Measurements from ENCODE around the gene CYYR1. TPM values are rescaled to one million over a fixed set of nuclear protein-coding genes. Genes with fewer than 3 reads are reported as not detected.

CYYR1 gene
- polyA plus RNA-seq, 4 donors: 0.67 to 11.9 (median 3.4) TPM

DNA sequence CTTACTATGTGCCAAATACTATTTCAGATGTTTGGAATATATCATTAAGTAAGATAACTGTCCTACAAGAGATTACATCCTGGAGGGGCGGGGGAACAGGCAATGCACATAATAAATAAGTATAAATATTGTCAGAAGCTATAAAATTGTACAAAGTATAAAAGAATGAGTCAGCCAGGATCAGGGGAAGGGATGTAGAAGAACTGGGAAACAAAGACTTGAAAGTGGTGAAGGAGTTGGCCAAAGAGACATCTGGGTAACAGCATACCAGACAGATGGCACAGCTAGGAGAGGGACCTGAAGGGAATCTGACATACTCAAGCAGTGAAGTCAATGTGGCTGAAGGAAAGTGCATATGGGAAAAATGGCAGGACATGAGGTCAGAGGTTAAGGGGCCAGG is 53.9 kb downstream of the CYYR1 start:
- no peaks in the 10 kb centered on the region for H3K36me3 ChIP-seq (ENCODE audit: control insufficient read depth in 3 of 3, insufficient read depth in 2 of 3, low read depth in 1 of 3, low read length in 3 of 3)
- DNase-seq (no peak), FAIRE-seq (no peak)
- no peaks in the 10 kb centered on the region for H3K9me3 ChIP-seq (ENCODE audit: control insufficient read depth in 2 of 2, insufficient read depth in 1 of 2, low read depth in 1 of 2, low read length in 1 of 2)
- H3K4me1 ChIP-seq (ENCODE audit: control insufficient read depth in 3 of 3, insufficient read depth in 2 of 3, low read depth in 1 of 3, low read length in 2 of 3): no peaks in the 10 kb centered on the region
- H3K27me3 ChIP-seq (ENCODE audit: control insufficient read depth in 3 of 3, insufficient read depth in 3 of 3, low read length in 3 of 3): no peaks in the 10 kb centered on the region
- no peak overlapping the region for H3K27ac ChIP-seq (ENCODE audit: low read depth in 1 of 3, low read length in 2 of 3)
- 44 to 78% (median 70%) methylated on average over 1 of the region's 1 CpG for WGBS, 3 donors
- no peak overlapping the region for H3K4me3 ChIP-seq (ENCODE audit: low read depth in 1 of 3, low read length in 3 of 3)

DNA sequence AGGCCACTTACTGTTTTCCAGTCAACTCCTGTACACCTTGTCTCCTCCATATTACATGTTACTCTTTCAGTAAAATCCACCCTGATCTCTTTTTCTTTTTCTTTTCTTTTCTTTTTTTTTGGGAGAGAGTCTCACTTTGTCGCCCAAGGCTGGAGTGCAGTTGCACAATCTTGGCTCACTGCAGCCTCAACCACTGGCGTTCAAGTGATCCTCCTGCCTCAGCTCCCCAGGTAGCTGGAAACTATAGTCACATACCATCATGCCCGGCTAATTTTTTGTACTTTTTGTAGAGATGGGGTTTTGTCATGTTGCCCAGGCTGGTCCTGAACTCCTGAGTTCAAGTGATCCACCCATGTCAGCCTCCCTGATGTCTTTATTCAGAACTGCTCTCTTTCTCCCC is 57.8 kb downstream of the CYYR1 start:
- Histone ChIP-seq H3K27ac (ENCODE audit: low read depth in 1 of 3, low read length in 2 of 3) (no peak overlapping the region), H3K36me3 (ENCODE audit: control insufficient read depth in 3 of 3, insufficient read depth in 2 of 3, low read depth in 1 of 3, low read length in 3 of 3) (no peaks in the 10 kb centered on the region), H3K4me1 (ENCODE audit: control insufficient read depth in 3 of 3, insufficient read depth in 2 of 3, low read depth in 1 of 3, low read length in 2 of 3) (no peaks in the 10 kb centered on the region), H3K4me3 (ENCODE audit: low read depth in 1 of 3, low read length in 3 of 3) (no peak overlapping the region), H3K9me3 (ENCODE audit: control insufficient read depth in 2 of 2, insufficient read depth in 1 of 2, low read depth in 1 of 2, low read length in 1 of 2) (no peaks in the 10 kb centered on the region), H3K27me3 (ENCODE audit: control insufficient read depth in 3 of 3, insufficient read depth in 3 of 3, low read length in 3 of 3) (no peaks in the 10 kb centered on the region)
- 55 to 60% (median 56%) methylated on average over 3 of the region's 3 CpGs for WGBS, 3 donors
- FAIRE-seq (no peak), DNase-seq (no peak)

GRCh38 chr21:26513212-26513611 is 59.9 kb downstream of the CYYR1 start:
- H3K4me3 ChIP-seq (ENCODE audit: low read depth in 1 of 3, low read length in 3 of 3): no peak overlapping the region
- H3K4me1 ChIP-seq (ENCODE audit: control insufficient read depth in 3 of 3, insufficient read depth in 2 of 3, low read depth in 1 of 3, low read length in 2 of 3): no peaks in the 10 kb centered on the region
- H3K9me3 ChIP-seq (ENCODE audit: control insufficient read depth in 2 of 2, insufficient read depth in 1 of 2, low read depth in 1 of 2, low read length in 1 of 2): no peaks in the 10 kb centered on the region
- no peak for DNase-seq
- 85 to 92% (median 86%) methylated on average over 1 of the region's 1 CpG for WGBS, 3 donors
- no peaks in the 10 kb centered on the region for H3K36me3 ChIP-seq (ENCODE audit: control insufficient read depth in 3 of 3, insufficient read depth in 2 of 3, low read depth in 1 of 3, low read length in 3 of 3)
- H3K27me3 ChIP-seq (ENCODE audit: control insufficient read depth in 3 of 3, insufficient read depth in 3 of 3, low read length in 3 of 3): no peaks in the 10 kb centered on the region
- no peak for FAIRE-seq
- H3K27ac ChIP-seq (ENCODE audit: low read depth in 1 of 3, low read length in 2 of 3): no peak overlapping the region

GRCh38 chr21:26512664-26513063 is 60.4 kb downstream of the CYYR1 start:
- Histone ChIP-seq H3K36me3 (ENCODE audit: control insufficient read depth in 3 of 3, insufficient read depth in 2 of 3, low read depth in 1 of 3, low read length in 3 of 3) (no peaks in the 10 kb centered on the region), H3K27ac (ENCODE audit: low read depth in 1 of 3, low read length in 2 of 3) (no peak overlapping the region), H3K4me1 (ENCODE audit: control insufficient read depth in 3 of 3, insufficient read depth in 2 of 3, low read depth in 1 of 3, low read length in 2 of 3) (no peaks in the 10 kb centered on the region), H3K9me3 (ENCODE audit: control insufficient read depth in 2 of 2, insufficient read depth in 1 of 2, low read depth in 1 of 2, low read length in 1 of 2) (no peaks in the 10 kb centered on the region), H3K27me3 (ENCODE audit: control insufficient read depth in 3 of 3, insufficient read depth in 3 of 3, low read length in 3 of 3) (no peaks in the 10 kb centered on the region), H3K4me3 (ENCODE audit: low read depth in 1 of 3, low read length in 3 of 3) (no peak overlapping the region)
- DNase-seq (no peak), FAIRE-seq (no peak)
- 53 to 76% (median 71%) methylated on average over 5 of the region's 5 CpGs for WGBS, 3 donors

GRCh38 chr21:26508903-26509302 is 64.2 kb downstream of the CYYR1 start:
- Histone ChIP-seq H3K27me3 (ENCODE audit: control insufficient read depth in 3 of 3, insufficient read depth in 3 of 3, low read length in 3 of 3) (no peaks in the 10 kb centered on the region), H3K36me3 (ENCODE audit: control insufficient read depth in 3 of 3, insufficient read depth in 2 of 3, low read depth in 1 of 3, low read length in 3 of 3) (no peaks in the 10 kb centered on the region), H3K9me3 (ENCODE audit: control insufficient read depth in 2 of 2, insufficient read depth in 1 of 2, low read depth in 1 of 2, low read length in 1 of 2) (no peaks in the 10 kb centered on the region), H3K27ac (ENCODE audit: low read depth in 1 of 3, low read length in 2 of 3) (no peak overlapping the region), H3K4me1 (ENCODE audit: control insufficient read depth in 3 of 3, insufficient read depth in 2 of 3, low read depth in 1 of 3, low read length in 2 of 3) (no peaks in the 10 kb centered on the region), H3K4me3 (ENCODE audit: low read depth in 1 of 3, low read length in 3 of 3) (no peak overlapping the region)
- 50 to 70% (median 50%) methylated on average over 2 of the region's 2 CpGs for WGBS, 3 donors
- DNase-seq: no peak
- no peak for FAIRE-seq

DNA sequence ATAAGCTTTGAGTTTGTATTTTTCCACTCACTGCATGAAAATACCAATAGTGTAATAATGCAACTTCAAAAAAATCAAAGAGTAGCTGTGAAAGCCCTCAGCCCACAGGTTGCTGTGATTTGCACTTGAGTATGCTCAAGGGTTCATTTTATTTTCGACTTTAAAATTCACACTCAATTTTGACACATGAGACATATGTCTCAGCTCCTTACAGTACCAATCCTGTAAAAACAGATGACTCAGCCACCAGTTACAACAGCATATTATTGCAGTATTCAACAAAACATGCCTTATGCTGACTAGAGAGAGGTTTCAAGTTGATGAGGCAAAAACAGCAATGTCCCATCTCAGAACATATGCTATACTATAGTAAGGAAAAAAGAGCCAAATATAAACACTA is 66.1 kb downstream of the CYYR1 start:
- no peak for DNase-seq
- Histone ChIP-seq H3K27ac (ENCODE audit: low read depth in 1 of 3, low read length in 2 of 3) (no peak overlapping the region), H3K9me3 (ENCODE audit: control insufficient read depth in 2 of 2, insufficient read depth in 1 of 2, low read depth in 1 of 2, low read length in 1 of 2) (no peaks in the 10 kb centered on the region), H3K36me3 (ENCODE audit: control insufficient read depth in 3 of 3, insufficient read depth in 2 of 3, low read depth in 1 of 3, low read length in 3 of 3) (no peaks in the 10 kb centered on the region), H3K27me3 (ENCODE audit: control insufficient read depth in 3 of 3, insufficient read depth in 3 of 3, low read length in 3 of 3) (no peaks in the 10 kb centered on the region), H3K4me1 (ENCODE audit: control insufficient read depth in 3 of 3, insufficient read depth in 2 of 3, low read depth in 1 of 3, low read length in 2 of 3) (no peaks in the 10 kb centered on the region), H3K4me3 (ENCODE audit: low read depth in 1 of 3, low read length in 3 of 3) (no peak overlapping the region)
- 60 to 71% (median 66%) methylated on average over 1 of the region's 1 CpG for WGBS, 3 donors
- FAIRE-seq: no peak

GRCh38 chr21:26505211-26505610 is 67.9 kb downstream of the CYYR1 start:
- Histone ChIP-seq H3K27ac (ENCODE audit: low read depth in 1 of 3, low read length in 2 of 3) (no peak overlapping the region), H3K36me3 (ENCODE audit: control insufficient read depth in 3 of 3, insufficient read depth in 2 of 3, low read depth in 1 of 3, low read length in 3 of 3) (no peaks in the 10 kb centered on the region), H3K4me1 (ENCODE audit: control insufficient read depth in 3 of 3, insufficient read depth in 2 of 3, low read depth in 1 of 3, low read length in 2 of 3) (no peaks in the 10 kb centered on the region), H3K27me3 (ENCODE audit: control insufficient read depth in 3 of 3, insufficient read depth in 3 of 3, low read length in 3 of 3) (no peaks in the 10 kb centered on the region), H3K9me3 (ENCODE audit: control insufficient read depth in 2 of 2, insufficient read depth in 1 of 2, low read depth in 1 of 2, low read length in 1 of 2) (peaks cover 0 to 1% of the 10 kb centered on the region in 2 donors), H3K4me3 (ENCODE audit: low read depth in 1 of 3, low read length in 3 of 3) (no peak overlapping the region)
- FAIRE-seq: no peak
- DNase-seq: no peak
- WGBS, 3 donors: 32 to 46% (median 45%) methylated on average over 1 of the region's 1 CpG

DNA sequence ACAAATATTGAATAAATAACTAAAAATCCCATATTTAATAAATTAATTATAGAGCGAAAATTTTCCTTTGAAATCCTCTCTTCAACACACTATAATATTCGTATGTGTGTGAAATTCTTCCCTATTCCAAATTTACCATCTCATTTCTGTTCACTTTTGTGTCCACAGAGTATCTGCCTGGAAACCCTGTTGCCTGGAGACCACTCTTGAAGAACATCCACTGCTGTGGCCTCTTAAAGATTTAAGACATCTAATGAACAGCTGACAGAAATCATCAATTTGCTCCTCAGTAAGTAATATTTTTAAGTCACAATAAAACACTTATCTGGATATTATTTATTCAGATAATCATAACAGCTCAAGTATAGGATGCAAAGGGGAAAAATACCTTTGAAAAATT is 69.7 kb downstream of the CYYR1 start:
- Histone ChIP-seq H3K4me3 (ENCODE audit: low read depth in 1 of 3, low read length in 3 of 3) (no peak overlapping the region), H3K9me3 (ENCODE audit: control insufficient read depth in 2 of 2, insufficient read depth in 1 of 2, low read depth in 1 of 2, low read length in 1 of 2) (peaks cover 0 to 5% of the 10 kb centered on the region in 2 donors), H3K27me3 (ENCODE audit: control insufficient read depth in 3 of 3, insufficient read depth in 3 of 3, low read length in 3 of 3) (no peaks in the 10 kb centered on the region), H3K36me3 (ENCODE audit: control insufficient read depth in 3 of 3, insufficient read depth in 2 of 3, low read depth in 1 of 3, low read length in 3 of 3) (no peaks in the 10 kb centered on the region), H3K27ac (ENCODE audit: low read depth in 1 of 3, low read length in 2 of 3) (no peak overlapping the region), H3K4me1 (ENCODE audit: control insufficient read depth in 3 of 3, insufficient read depth in 2 of 3, low read depth in 1 of 3, low read length in 2 of 3) (no peaks in the 10 kb centered on the region)
- FAIRE-seq (no peak), DNase-seq (no peak)
- WGBS, 3 donors: 38 to 62% (median 60%) methylated on average over 2 of the region's 2 CpGs

DNA sequence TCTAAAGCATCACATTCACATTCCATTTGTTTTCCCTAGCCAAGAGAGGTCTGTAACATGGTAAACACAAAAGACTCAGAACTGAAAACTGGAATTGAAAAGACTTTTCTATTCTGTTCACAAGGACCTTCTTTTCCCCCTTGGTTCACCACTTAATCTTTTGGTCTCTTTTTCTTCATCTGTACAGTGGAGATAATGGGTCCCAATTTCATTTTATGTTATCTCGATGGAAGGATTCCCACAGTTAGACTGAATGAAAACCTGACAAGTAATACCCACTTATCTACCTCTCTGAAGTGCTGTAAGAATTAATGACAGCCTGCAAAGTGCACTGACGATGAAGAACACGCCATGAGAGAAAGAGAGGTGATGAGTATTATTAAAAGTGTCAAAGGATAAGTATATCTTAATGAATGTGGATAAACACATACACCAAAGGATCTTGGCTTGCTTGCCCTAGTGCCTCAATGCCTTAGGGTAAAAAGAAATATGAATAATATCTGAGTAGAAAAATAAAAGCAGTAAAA is 71.5 kb downstream of the CYYR1 start:
- 62 to 84% (median 83%) methylated on average over 3 of the region's 3 CpGs for WGBS, 3 donors
- H3K27ac ChIP-seq (ENCODE audit: low read depth in 1 of 3, low read length in 2 of 3): no peak overlapping the region
- H3K27me3 ChIP-seq (ENCODE audit: control insufficient read depth in 3 of 3, insufficient read depth in 3 of 3, low read length in 3 of 3): no peaks in the 10 kb centered on the region
- no peaks in the 10 kb centered on the region for H3K4me1 ChIP-seq (ENCODE audit: control insufficient read depth in 3 of 3, insufficient read depth in 2 of 3, low read depth in 1 of 3, low read length in 2 of 3)
- DNase-seq (no peak), FAIRE-seq (no peak)
- no peak overlapping the region for H3K4me3 ChIP-seq (ENCODE audit: low read depth in 1 of 3, low read length in 3 of 3)
- H3K9me3 ChIP-seq (ENCODE audit: control insufficient read depth in 2 of 2, insufficient read depth in 1 of 2, low read depth in 1 of 2, low read length in 1 of 2): peaks cover 0 to 5% of the 10 kb centered on the region in 2 donors
- H3K36me3 ChIP-seq (ENCODE audit: control insufficient read depth in 3 of 3, insufficient read depth in 2 of 3, low read depth in 1 of 3, low read length in 3 of 3): no peaks in the 10 kb centered on the region
